GM20431 (cell line): ENCODE measurements around the gene DNAJC27.

Source experiments
- in situ Hi-C: fragments of 300-500 bp; cut with MseI, MboI; formaldehyde crosslinking; loops from one replicate; pipeline ENCODE4 v1.15.0; 2020; ENCODE audit warnings: low sequenced_read_pairs; ENCODE audit not compliant: unreplicated experiment

Gene DNAJC27

GRCh38 chr2:24912986-24913385, 58.8 kb downstream of the DNAJC27 start:
- in situ Hi-C loops, result no loop called here

- in situ Hi-C loops, result no loop called here
Measured at GRCh38 chr2:24912523-24912922, 59.2 kb downstream of the DNAJC27 start.

GRCh38 chr2:24910245-24910644, 61.5 kb downstream of the DNAJC27 start:
- in situ Hi-C loops, result no loop called here

GRCh38 chr2:24909555-24910177, 62.1 kb downstream of the DNAJC27 start:
- in situ Hi-C loops, result no loop called here

GRCh38 chr2:24908461-24908901, 63.3 kb downstream of the DNAJC27 start:
- in situ Hi-C loops, result no loop called here

GRCh38 chr2:24907116-24907515, 64.6 kb downstream of the DNAJC27 start:
- in situ Hi-C loops, result no loop called here

- in situ Hi-C loops, result no loop called here
Measured at GRCh38 chr2:24906466-24906865, 65.3 kb downstream of the DNAJC27 start.

GRCh38 chr2:24903161-24904103, 68.3 kb downstream of the DNAJC27 start:
- in situ Hi-C loops, result no loop called here

- in situ Hi-C loops, result no loop called here
Measured at GRCh38 chr2:24899361-24899910, 72.3 kb downstream of the DNAJC27 start.

- in situ Hi-C loops, result no loop called here
Measured at GRCh38 chr2:24898122-24899109, 73.3 kb downstream of the DNAJC27 start.

GRCh38 chr2:24894750-24895149, 77.0 kb downstream of the DNAJC27 start:
- in situ Hi-C loops, result no loop called here

- in situ Hi-C loops, result no loop called here
Measured at GRCh38 chr2:24893934-24894333, 77.8 kb downstream of the DNAJC27 start.
